Stromal cell of bone marrow (primary cell): Measurements from ENCODE around the gene A1BG.
"Not testable (repeated sequence)": the region's sequence is repeated elsewhere in the genome, so short reads cannot be mapped to it uniquely, and the experiment has no call there.

Experiments used
- DNase-seq: peaks from one replicate; pipeline ENCODE4 v3.0.0-alpha.2; 2012; ENCODE audit warnings: low read depth

The A1BG gene

GRCh38 chr19:58385891-58386575 lies 32.7 kb upstream of the A1BG start:
- no peak for DNase-seq

- no peak for DNase-seq
These were observed 32.1 kb upstream of the A1BG start for GRCh38 chr19:58385313-58385890.

GRCh38 chr19:58382997-58383603 lies 29.8 kb upstream of the A1BG start:
- no peak for DNase-seq

- DNase-seq = no peak
These were observed 28.3 kb upstream of the A1BG start for GRCh38 chr19:58381460-58382212.

- DNase-seq = peak; percentile 100
These were observed 27.6 kb upstream of the A1BG start, which contains the start of gene ZNF837 for GRCh38 chr19:58380662-58381459. Gene ZNF837 (minus strand): TSS chr19:58381030. CDS start chr19:58369332, 11,698 bp downstream.

- DNase-seq = no peak
These were observed 26.9 kb upstream of the A1BG start for GRCh38 chr19:58380037-58380661.

- DNase-seq = no peak
These were observed 26.0 kb upstream of the A1BG start for GRCh38 chr19:58379246-58379645.

- not testable (repeated sequence) for DNase-seq
These were observed 23.4 kb upstream of the A1BG start for GRCh38 chr19:58376724-58377123.

- DNase-seq = peak; percentile 40
These were observed 20.9 kb upstream of the A1BG start for GRCh38 chr19:58374200-58374599.

GRCh38 chr19:58372311-58373133 lies 19.2 kb upstream of the A1BG start:
- no peak for DNase-seq

GRCh38 chr19:58368561-58369360 lies 15.5 kb upstream of the A1BG start:
- no peak for DNase-seq

- no peak for DNase-seq
These were observed 14.6 kb upstream of the A1BG start for GRCh38 chr19:58367698-58368454.

GRCh38 chr19:58366585-58367430 lies 13.5 kb upstream of the A1BG start:
- DNase-seq = no peak

- no peak for DNase-seq
These were observed 10.9 kb upstream of the A1BG start for GRCh38 chr19:58364146-58364545.

- DNase-seq = peak; percentile 90
These were observed 9.1 kb upstream of the A1BG start, which contains the start of gene ZNF497 for GRCh38 chr19:58362272-58362994. Gene ZNF497 (minus strand): TSS chr19:58362751. CDS start chr19:58357635, 5,116 bp downstream.

- DNase-seq = no peak
These were observed 8.6 kb upstream of the A1BG start for GRCh38 chr19:58361900-58362271.

GRCh38 chr19:58357481-58358145 lies 4.3 kb upstream of the A1BG start:
- DNase-seq = no peak
